Rectal smooth muscle tissue (tissue), 1 donor: ENCODE results near the gene DDX24.

Source experiments
- H3K27ac ChIP-seq: one replicate; pipeline ENCODE4 v1.7.0; 2013; ENCODE audit warnings: low read depth, low read length, inconsistent platforms
- H3K27me3 ChIP-seq: one replicate; pipeline ENCODE4 v1.7.0; 2013; ENCODE audit warnings: low read length; ENCODE audit not compliant: control insufficient read depth, insufficient read depth
- H3K36me3 ChIP-seq: one replicate; pipeline ENCODE4 v1.7.0; 2013; ENCODE audit warnings: low read length; ENCODE audit not compliant: control insufficient read depth, insufficient read depth
- H3K4me1 ChIP-seq: one replicate; pipeline ENCODE4 v1.7.0; 2013; ENCODE audit warnings: low read length; ENCODE audit not compliant: control insufficient read depth, insufficient read depth
- H3K4me3 ChIP-seq: one replicate; pipeline ENCODE4 v1.7.0; 2013; ENCODE audit warnings: low read length
- H3K9ac ChIP-seq: one replicate; pipeline ENCODE4 v1.7.0; 2013; ENCODE audit warnings: low read length

The DDX24 gene

GRCh38 chr14:94019329-94019728 lies 61.7 kb downstream of the DDX24 start:
- H3K4me3 ChIP-seq: no peak overlapping the region
- H3K9ac ChIP-seq: no peak overlapping the region
- no peaks in the 10 kb centered on the region for H3K4me1 ChIP-seq
- no peak overlapping the region for H3K27ac ChIP-seq
- no peaks in the 10 kb centered on the region for H3K27me3 ChIP-seq
- H3K36me3 ChIP-seq: no peaks in the 10 kb centered on the region

GRCh38 chr14:94018308-94018707 lies 62.7 kb downstream of the DDX24 start:
- H3K4me3 ChIP-seq: no peak overlapping the region
- H3K36me3 ChIP-seq: no peaks in the 10 kb centered on the region
- no peaks in the 10 kb centered on the region for H3K27me3 ChIP-seq
- H3K27ac ChIP-seq: no peak overlapping the region
- H3K4me1 ChIP-seq: no peaks in the 10 kb centered on the region
- H3K9ac ChIP-seq: no peak overlapping the region

- no peaks in the 10 kb centered on the region for H3K4me1 ChIP-seq
- no peaks in the 10 kb centered on the region for H3K36me3 ChIP-seq
- H3K4me3 ChIP-seq: no peak overlapping the region
- no peaks in the 10 kb centered on the region for H3K27me3 ChIP-seq
- H3K9ac ChIP-seq: no peak overlapping the region
- no peak overlapping the region for H3K27ac ChIP-seq
These were observed 64.5 kb downstream of the DDX24 start for GRCh38 chr14:94016446-94016976.

- Histone ChIP-seq H3K36me3 (no peaks in the 10 kb centered on the region), H3K9ac (no peak overlapping the region), H3K4me3 (no peak overlapping the region), H3K27ac (no peak overlapping the region), H3K4me1 (no peaks in the 10 kb centered on the region), H3K27me3 (no peaks in the 10 kb centered on the region)
These were observed 65.8 kb downstream of the DDX24 start for GRCh38 chr14:94015223-94015622.

GRCh38 chr14:94014382-94014781 lies 66.6 kb downstream of the DDX24 start:
- Histone ChIP-seq H3K4me3 (no peak overlapping the region), H3K9ac (no peak overlapping the region), H3K36me3 (no peaks in the 10 kb centered on the region), H3K4me1 (no peaks in the 10 kb centered on the region), H3K27me3 (no peaks in the 10 kb centered on the region), H3K27ac (no peak overlapping the region)

GRCh38 chr14:94011795-94012194 lies 69.2 kb downstream of the DDX24 start:
- Histone ChIP-seq H3K4me1 (no peaks in the 10 kb centered on the region), H3K36me3 (no peaks in the 10 kb centered on the region), H3K9ac (no peak overlapping the region), H3K27me3 (no peaks in the 10 kb centered on the region), H3K27ac (no peak overlapping the region), H3K4me3 (no peak overlapping the region)

GRCh38 chr14:94010625-94011024 lies 70.4 kb downstream of the DDX24 start:
- H3K9ac ChIP-seq: no peak overlapping the region
- no peak overlapping the region for H3K4me3 ChIP-seq
- no peaks in the 10 kb centered on the region for H3K4me1 ChIP-seq
- no peak overlapping the region for H3K27ac ChIP-seq
- no peaks in the 10 kb centered on the region for H3K27me3 ChIP-seq
- no peaks in the 10 kb centered on the region for H3K36me3 ChIP-seq

GRCh38 chr14:94009767-94010166 lies 71.2 kb downstream of the DDX24 start:
- Histone ChIP-seq H3K27me3 (no peaks in the 10 kb centered on the region), H3K36me3 (no peaks in the 10 kb centered on the region), H3K4me3 (no peak overlapping the region), H3K9ac (no peak overlapping the region), H3K4me1 (no peaks in the 10 kb centered on the region), H3K27ac (no peak overlapping the region)

GRCh38 chr14:94008234-94008633 lies 72.8 kb downstream of the DDX24 start:
- no peak overlapping the region for H3K27ac ChIP-seq
- no peaks in the 10 kb centered on the region for H3K27me3 ChIP-seq
- no peak overlapping the region for H3K9ac ChIP-seq
- H3K4me1 ChIP-seq: no peaks in the 10 kb centered on the region
- no peaks in the 10 kb centered on the region for H3K36me3 ChIP-seq
- no peak overlapping the region for H3K4me3 ChIP-seq

GRCh38 chr14:94005324-94006073 lies 75.5 kb downstream of the DDX24 start:
- no peaks in the 10 kb centered on the region for H3K36me3 ChIP-seq
- no peak overlapping the region for H3K27ac ChIP-seq
- H3K4me1 ChIP-seq: peaks cover 12% of the 10 kb centered on the region
- H3K27me3 ChIP-seq: no peaks in the 10 kb centered on the region
- no peak overlapping the region for H3K9ac ChIP-seq
- H3K4me3 ChIP-seq: no peak overlapping the region

- H3K9ac ChIP-seq: no peak overlapping the region
- H3K4me3 ChIP-seq: no peak overlapping the region
- H3K36me3 ChIP-seq: no peaks in the 10 kb centered on the region
- H3K27me3 ChIP-seq: no peaks in the 10 kb centered on the region
- H3K4me1 ChIP-seq: peaks cover 12% of the 10 kb centered on the region
- H3K27ac ChIP-seq: no peak overlapping the region
These were observed 77.0 kb downstream of the DDX24 start for GRCh38 chr14:94004015-94004414.

- H3K4me3 ChIP-seq: no peak overlapping the region
- no peak overlapping the region for H3K9ac ChIP-seq
- H3K4me1 ChIP-seq: peaks cover 12% of the 10 kb centered on the region
- no peak overlapping the region for H3K27ac ChIP-seq
- H3K36me3 ChIP-seq: no peaks in the 10 kb centered on the region
- no peaks in the 10 kb centered on the region for H3K27me3 ChIP-seq
These were observed 77.6 kb downstream of the DDX24 start for GRCh38 chr14:94003397-94003796.
